ENCODE measurements around the gene SPECC1.

DNA sequence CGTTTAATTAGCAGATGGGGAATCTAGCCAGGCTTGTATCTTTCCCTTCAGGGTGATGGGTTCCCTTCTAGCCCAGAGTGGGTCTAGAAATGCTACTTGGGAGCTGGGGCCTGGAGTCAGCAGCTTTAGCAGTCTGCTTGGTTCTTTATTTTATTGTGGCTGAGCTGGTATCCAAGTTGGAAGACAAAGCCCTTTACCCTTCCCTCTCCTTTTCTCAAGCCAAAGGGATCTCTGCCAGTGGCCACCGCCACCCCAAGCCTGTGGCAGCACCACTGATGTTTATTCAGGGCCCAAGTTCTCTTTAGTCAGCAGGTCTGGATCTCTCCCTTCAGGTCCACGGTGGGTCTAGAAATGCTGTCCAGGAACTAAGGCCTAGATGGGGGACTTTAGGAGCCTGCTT is 215.2 kb downstream of the SPECC1 start:
- TF ChIP-seq, protein P1, sequence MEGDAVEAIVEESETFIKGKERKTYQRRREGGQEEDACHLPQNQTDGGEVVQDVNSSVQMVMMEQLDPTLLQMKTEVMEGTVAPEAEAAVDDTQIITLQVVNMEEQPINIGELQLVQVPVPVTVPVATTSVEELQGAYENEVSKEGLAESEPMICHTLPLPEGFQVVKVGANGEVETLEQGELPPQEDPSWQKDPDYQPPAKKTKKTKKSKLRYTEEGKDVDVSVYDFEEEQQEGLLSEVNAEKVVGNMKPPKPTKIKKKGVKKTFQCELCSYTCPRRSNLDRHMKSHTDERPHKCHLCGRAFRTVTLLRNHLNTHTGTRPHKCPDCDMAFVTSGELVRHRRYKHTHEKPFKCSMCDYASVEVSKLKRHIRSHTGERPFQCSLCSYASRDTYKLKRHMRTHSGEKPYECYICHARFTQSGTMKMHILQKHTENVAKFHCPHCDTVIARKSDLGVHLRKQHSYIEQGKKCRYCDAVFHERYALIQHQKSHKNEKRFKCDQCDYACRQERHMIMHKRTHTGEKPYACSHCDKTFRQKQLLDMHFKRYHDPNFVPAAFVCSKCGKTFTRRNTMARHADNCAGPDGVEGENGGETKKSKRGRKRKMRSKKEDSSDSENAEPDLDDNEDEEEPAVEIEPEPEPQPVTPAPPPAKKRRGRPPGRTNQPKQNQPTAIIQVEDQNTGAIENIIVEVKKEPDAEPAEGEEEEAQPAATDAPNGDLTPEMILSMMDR (IDR thresholded peaks at IDR 0.05), result no peak
- no peak for TF ChIP-seq POLR2A (IDR thresholded peaks at IDR 0.05)
